ENCODE results near the gene FAM83E.
"Not testable (repeated sequence)": the region's sequence is repeated elsewhere in the genome, so short reads cannot be mapped to it uniquely, and the experiment has no call there.

The FAM83E gene

GRCh38 chr19:48614436-48615230 is at the start of gene FAM83E:
Gene FAM83E, minus strand, starts transcription at chr19:48615076. Its CDS starts 1,704 bp downstream, at chr19:48613372.
- no peak for DNase-seq

- DNase-seq, result no peak
These were observed 49.6 kb upstream of the FAM83E start for GRCh38 chr19:48664476-48664875.

GRCh38 chr19:48663667-48664066 is 48.8 kb upstream of the FAM83E start:
- no peak for DNase-seq

- DNase-seq, result no peak
These were observed 46.8 kb upstream of the FAM83E start for GRCh38 chr19:48661711-48662090.

- DNase-seq, result peak; percentile 88 to 92
These were observed 46.2 kb upstream of the FAM83E start for GRCh38 chr19:48660852-48661710.

GRCh38 chr19:48659768-48660167 is 44.9 kb upstream of the FAM83E start:
- peak in 1 of 2 donors; percentile 39 for DNase-seq

- no peak for DNase-seq
These were observed 43.6 kb upstream of the FAM83E start for GRCh38 chr19:48658483-48658882.

- DNase-seq, result not testable (repeated sequence)
These were observed 43.0 kb upstream of the FAM83E start for GRCh38 chr19:48657828-48658227.

- DNase-seq, result no peak
These were observed 42.1 kb upstream of the FAM83E start for GRCh38 chr19:48656840-48657474.

GRCh38 chr19:48654299-48655059 is 39.6 kb upstream of the FAM83E start:
- no peak for DNase-seq

- no peak for DNase-seq
These were observed 36.8 kb upstream of the FAM83E start for GRCh38 chr19:48651683-48652048.

- DNase-seq, result no peak
These were observed 36.3 kb upstream of the FAM83E start for GRCh38 chr19:48650974-48651682.

- DNase-seq, result no peak
These were observed 33.3 kb upstream of the FAM83E start for GRCh38 chr19:48648134-48648533.

GRCh38 chr19:48646722-48647216 is 31.9 kb upstream of the FAM83E start:
- no peak for DNase-seq

- peak; percentile 93 to 95 for DNase-seq
These were observed 31.3 kb upstream of the FAM83E start, which contains the start of gene CA11 for GRCh38 chr19:48646001-48646721. Gene CA11, minus strand, starts transcription at chr19:48646187. Its CDS starts 555 bp downstream, at chr19:48645632.

- no peak for DNase-seq
These were observed 30.7 kb upstream of the FAM83E start for GRCh38 chr19:48645620-48646000.

- peak; percentile 82 to 83 for DNase-seq
These were observed 30.2 kb upstream of the FAM83E start for GRCh38 chr19:48644839-48645619.

GRCh38 chr19:48644355-48644754 is 29.5 kb upstream of the FAM83E start:
- no peak for DNase-seq

GRCh38 chr19:48642862-48643261 is 28.0 kb upstream of the FAM83E start:
- no peak for DNase-seq

GRCh38 chr19:48641850-48642249 is 27.0 kb upstream of the FAM83E start:
- DNase-seq, result no peak
